ENCODE data around the gene MDH2.
"Not testable (repeated sequence)": the region's sequence is repeated elsewhere in the genome, so short reads cannot be mapped to it uniquely, and the experiment has no call there.

The MDH2 gene

DNA sequence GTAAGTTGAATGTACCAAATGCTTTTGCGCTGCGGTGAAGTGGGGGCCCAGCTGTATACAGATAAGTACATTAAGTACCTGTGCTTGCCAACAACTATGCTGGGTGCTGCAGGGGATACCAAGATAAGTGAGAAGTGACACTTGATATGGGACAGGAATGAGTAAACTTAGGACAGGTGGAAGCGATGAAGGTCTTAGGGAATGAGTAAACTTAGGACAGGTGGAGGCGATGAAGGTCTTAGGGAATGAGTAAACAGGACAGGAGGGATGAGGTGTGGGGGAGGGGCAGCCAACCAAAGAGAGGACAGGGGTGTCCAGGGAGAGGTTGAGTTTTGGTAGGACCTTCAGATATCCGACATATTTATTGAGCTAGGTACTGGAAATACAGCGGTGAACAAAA is 1.4 kb downstream of the MDH2 start:
- no peak for DNase-seq

DNA sequence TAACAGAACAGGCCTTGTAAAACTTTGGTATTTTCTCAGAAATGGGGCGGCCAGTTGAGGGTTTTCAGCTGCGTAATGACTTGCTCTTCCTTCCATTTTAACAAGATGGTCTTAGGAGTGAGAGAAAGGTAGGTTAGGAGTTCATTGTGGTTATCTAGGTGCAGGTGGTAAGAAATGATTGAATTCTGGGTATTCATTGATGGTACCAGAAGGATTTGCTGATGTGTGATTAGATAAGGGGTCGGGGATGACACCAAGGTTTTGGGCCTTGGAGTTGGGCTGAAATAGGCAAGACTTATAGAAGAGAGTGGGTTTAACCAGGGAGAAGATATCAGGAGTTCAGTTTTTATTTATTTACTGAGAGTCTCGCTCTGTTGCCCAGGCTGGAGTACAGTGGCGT is 2.6 kb downstream of the MDH2 start:
- DNase-seq: no peak

DNA sequence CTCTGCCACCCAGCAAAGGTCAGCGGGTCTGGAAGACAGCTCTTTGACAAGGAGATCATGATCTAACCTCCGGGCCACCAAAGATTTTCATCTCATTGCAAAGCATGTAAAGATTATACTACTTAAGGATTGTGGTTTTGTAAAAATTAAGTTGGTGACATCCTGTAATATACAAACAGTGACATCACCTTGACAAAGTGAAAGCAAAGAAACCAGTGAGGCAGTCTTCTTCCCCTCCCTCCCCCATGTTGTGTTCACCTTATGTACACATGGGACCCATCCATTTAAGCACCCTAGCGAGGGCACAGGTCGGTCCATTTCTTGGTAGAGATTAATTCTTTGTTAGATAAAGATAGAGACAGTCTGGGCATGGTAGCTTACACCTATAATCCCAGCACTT is 3.9 kb downstream of the MDH2 start:
- DNase-seq: no peak

DNA sequence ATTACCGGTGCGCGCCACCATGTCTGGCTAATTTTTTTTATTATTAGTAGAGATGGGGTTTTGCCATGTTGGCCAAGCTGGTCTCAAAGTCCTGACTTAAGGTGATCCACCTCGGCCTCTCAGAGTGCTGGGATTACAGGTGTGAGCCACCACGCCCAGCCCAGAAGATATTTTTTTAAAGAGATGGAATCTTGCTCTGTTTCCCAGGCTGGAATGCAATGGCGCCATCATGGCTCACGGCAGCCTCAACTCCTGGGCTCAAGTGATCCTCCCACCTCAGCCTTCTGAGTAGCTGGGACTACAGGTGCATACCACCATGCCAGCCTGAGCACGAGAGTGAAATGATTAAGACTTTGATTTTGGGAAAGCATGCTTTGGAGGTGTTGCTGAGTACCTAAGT is 4.8 kb downstream of the MDH2 start:
- DNase-seq: not testable (repeated sequence)

DNA sequence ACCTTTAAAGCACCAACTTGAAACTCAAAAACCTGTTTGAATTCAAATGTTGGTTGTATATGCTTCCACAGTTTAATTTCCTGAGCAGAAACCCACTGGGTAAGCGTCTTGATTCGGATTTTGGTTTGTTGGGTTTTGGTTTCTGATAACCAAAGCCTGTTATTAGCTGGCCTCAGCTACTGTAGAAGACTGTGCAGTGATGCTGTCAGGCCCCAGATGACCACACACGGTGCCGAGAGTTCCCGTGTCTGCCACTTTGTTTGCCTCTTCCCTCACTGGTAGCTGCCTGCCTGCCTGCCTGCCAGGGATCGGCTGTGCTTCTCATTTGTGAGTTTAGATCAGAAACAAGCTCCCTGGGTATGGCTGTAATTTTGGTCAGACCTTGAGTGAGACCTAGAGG is 5.6 kb downstream of the MDH2 start:
- DNase-seq: no peak

DNA sequence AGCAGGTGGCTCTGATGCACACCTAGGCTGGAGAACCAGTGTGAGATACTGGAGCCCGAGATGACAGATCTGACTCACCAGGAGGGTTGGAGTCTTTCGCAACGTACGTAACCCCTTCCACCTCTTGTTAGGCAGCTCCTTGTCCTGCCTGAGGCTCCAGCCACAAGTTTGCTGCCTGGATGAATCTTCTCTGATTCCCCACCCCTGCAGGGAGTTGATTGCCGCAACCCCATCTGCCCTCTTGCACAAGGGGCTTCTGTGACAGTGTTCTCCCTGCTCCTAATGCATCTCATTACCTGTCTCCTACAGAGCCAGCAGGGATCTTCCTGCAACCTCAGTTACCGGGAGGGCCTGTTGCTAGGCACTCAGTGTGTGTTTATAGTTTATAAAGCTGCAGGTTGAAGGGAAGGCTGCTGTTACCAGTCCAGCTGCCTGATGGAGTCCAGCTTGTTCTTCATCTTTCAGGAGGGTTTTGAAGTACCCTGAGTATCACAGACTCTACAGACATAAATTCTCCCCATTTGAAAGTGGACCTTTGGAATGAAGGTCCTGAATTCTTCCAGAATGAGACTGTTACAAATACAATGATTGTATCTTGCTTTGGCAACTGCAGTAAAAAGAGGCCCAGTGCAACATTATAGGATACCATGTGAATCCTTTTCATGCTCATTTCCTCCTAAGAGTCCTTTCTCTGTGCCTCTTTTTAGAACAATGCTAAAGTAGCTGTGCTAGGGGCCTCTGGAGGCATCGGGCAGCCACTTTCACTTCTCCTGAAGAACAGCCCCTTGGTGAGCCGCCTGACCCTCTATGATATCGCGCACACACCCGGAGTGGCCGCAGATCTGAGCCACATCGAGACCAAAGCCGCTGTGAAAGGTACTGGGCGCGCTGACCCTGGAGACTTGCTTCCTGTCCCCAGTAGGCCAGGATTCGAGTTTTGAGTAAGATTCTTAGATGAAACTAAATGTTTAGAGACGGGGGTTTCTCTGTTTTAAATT is 6.5 kb downstream of the MDH2 start:
- DNase-seq: no peak

DNA sequence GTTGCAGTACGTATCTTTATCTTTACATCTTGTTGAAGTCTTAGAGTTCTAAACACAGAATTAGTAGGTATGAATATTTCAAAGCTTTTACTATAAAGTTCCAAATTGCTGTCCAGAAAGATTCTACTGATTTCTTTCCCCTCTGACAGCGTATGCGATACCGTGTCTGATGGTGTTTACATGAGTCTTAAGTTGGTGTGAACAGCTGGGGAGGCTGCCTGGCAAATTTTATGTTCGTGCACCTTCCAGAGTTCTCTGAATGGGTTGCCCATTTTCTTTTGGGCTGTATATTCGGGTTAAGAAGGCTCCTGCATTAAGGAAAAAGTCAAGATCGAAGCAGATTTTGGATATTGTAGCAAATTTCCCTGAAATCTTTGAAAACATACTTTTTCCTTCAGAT is 8.3 kb downstream of the MDH2 start:
- DNase-seq: no peak

DNA sequence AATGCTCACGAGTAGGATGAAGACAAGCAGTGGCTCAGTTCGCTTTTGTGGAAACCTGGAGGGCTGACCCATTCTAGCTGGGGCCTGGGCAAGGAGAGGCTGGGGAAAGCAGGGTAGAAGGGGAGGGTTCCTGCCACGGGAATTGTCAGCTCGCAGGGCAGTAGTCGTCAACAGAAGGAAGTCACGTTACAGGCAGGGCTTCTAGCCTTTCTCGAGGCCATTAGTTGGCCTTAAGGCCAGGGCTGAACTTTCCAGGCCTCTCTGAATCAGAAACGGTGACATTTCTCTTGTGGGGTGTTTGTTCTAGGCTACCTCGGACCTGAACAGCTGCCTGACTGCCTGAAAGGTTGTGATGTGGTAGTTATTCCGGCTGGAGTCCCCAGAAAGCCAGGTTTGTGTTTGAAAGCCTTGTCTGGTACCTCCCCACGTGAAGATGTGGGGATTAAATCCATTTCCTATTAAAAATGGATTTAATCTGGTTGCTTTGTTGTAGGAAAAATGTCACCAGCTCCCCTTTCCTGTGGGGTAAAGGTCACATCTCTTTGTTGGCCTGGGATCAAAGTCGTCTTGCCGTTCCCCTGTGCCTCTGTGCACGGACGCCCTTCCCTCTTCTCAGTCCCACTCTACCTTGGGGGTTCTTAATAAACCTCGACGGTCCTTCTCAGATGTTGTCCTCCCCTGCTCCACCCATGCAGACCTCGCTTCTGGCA is 9.4 kb downstream of the MDH2 start:
- DNase-seq: no peak

DNA sequence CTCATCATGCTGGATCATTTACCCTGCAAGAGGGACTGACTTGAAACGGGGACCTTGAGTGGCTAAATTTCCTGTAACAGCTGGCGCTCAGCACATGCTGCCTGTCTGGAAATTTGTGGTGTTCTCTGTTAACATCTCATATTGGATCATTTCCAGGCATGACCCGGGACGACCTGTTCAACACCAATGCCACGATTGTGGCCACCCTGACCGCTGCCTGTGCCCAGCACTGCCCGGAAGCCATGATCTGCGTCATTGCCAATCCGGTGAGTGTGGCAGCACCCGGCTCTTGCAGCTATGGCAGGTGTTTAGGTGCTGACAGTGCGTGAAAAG is 9.9 kb downstream of the MDH2 start:
- no peak for DNase-seq

DNA sequence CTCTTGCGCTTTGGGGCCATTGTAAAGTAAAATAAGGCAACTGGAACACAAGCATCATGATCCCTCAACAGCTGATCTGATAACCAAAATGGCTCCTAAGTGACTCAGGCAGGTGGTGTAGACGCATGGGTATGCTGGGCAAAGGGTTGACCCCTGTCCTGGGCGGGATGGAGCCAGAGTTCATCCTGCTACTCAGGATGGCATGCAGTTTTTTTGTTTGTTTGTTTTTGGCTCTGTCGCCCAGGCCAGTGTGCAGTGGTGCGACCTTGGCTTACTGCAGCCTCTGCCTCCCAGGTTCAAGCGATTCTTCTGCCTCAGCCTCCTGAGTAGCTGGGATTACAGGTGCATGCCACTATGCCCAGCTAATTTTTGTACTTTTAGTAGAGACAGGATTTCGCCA is 10.8 kb downstream of the MDH2 start:
- DNase-seq: not testable (repeated sequence)

DNA sequence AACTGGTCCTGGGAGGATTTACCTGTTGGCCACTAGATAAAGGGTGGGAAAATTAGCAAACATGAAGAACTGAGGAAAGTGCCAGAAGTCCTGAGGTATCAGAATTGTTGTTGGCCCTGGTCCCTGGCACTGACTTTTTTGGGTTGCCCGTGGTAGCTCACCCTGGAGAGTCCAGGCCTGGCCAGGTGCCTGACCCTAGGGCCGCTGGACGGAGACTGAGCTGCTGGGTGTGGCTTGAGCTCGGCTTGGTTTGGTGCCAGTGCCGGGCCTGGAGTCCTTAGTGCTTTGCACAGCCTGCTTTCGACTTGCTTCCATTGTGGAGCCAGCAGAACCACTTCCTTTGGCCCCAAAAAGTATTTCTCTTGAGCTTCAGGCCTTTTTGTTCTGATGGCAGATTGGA is 12.9 kb downstream of the MDH2 start:
- DNase-seq: no peak

DNA sequence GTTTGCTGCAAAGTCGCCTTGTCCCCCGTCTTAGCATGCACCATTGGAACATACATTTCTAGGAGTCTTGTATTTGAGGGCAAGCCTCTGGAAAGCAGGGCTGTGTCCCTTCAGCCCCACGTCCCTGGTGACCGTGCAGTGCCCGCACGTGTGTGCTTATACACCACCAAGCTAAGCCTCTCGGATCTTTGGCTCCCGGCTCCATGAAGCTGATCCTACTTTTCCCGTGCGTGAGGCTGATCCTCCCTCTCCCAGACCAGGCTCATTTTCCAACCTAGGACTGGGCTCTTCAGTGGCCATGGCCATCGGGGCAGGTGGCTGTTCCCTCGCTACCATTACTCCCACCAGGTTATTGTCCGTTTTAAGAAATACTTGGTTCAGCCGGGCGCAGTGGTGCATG is 14.3 kb downstream of the MDH2 start:
- no peak for DNase-seq

DNA sequence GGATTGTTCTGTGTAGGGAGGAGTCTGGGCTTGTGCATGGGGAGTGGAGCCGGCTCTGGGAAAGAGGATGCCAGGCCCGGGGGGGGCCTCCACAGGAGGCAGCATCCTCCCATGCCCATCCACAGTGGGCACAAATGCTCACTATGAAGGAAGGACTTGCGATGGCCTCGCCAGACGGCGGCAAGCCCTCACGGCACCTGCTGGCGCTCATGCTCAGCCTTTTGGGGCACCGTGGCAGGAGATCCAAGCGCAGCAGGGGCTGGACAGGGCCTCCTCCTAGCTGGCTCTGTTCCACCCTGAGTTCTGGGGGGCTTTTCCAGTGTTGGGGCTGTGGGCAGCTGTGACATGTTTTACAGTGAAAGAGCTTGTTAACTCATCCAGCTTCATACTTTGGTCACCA is 15.2 kb downstream of the MDH2 start:
- DNase-seq: no peak

DNA sequence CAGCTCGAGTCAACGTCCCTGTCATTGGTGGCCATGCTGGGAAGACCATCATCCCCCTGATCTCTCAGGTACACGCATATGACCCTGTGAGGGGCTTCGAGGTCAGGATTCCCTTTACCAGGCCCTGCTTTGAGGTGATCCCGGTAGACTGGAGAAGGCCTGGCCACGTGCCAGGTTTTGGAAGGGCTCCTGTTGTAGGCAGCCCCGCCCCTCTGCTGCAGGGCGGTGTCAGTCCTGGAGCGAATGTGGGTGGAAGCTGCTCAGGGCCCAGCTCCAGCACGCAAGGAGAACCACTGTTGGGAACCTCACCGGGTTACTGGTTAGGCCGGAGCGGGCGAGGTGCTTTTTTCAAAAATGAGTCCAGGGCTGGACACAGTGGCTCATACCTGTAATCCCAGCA is 15.6 kb downstream of the MDH2 start:
- no peak for DNase-seq

DNA sequence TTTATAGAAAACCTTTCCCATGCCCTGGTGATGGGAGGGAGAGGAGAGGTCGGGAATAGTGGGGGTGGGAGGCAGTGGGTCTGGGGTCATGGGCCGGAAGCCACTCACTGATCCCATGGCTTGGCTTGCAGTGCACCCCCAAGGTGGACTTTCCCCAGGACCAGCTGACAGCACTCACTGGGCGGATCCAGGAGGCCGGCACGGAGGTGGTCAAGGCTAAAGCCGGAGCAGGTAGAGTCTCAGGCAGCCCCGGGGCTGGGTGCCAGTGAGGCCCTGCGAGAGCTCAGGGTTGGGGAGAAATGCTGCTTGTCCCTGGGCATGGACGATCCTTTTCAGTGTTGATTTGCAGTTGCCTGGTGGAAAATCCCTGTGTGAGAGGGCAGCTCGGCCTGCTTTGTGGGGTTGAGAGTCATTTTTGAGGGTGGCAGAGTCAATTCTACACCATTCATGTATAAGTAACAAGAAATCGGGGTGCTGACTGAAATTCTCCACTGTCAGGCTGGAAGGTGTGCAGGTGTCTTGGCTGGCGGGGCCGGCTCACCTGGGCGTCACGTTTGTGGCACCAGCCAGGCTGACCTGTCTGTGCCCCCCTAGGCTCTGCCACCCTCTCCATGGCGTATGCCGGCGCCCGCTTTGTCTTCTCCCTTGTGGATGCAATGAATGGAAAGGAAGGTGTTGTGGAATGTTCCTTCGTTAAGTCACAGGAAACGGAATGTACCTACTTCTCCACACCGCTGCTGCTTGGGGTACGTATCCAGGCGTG is 16.5 kb downstream of the MDH2 start:
- no peak for DNase-seq

DNA sequence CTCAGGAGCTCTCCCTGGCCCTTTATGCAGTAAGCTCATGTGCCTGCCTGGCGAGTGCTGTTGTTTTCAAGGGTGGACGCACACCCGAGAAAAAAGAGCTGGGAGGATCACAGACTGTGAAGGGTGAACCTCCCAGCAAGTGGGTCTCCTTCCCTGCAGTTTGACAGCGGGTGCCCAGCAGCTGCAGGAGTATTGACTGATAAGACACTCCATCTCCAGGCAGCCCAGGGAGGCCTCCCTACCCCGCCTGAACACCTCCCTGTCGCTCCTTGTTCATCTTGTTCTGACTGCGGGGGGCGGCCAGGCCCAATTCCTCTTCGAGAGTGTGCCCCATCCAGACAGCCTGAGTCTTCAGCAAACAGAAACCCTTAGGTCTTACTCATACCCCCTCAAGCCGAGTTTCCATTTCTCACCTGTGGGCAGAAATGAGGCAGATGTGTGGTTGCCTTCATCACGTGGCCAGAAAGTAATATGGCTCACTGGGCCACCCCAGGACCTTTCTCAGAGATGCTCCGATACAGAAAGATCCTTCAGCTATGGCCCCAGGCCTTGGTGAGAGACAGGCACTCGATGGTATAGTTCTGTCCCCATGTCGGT is 17.2 kb downstream of the MDH2 start:
- DNase-seq: no peak

DNA sequence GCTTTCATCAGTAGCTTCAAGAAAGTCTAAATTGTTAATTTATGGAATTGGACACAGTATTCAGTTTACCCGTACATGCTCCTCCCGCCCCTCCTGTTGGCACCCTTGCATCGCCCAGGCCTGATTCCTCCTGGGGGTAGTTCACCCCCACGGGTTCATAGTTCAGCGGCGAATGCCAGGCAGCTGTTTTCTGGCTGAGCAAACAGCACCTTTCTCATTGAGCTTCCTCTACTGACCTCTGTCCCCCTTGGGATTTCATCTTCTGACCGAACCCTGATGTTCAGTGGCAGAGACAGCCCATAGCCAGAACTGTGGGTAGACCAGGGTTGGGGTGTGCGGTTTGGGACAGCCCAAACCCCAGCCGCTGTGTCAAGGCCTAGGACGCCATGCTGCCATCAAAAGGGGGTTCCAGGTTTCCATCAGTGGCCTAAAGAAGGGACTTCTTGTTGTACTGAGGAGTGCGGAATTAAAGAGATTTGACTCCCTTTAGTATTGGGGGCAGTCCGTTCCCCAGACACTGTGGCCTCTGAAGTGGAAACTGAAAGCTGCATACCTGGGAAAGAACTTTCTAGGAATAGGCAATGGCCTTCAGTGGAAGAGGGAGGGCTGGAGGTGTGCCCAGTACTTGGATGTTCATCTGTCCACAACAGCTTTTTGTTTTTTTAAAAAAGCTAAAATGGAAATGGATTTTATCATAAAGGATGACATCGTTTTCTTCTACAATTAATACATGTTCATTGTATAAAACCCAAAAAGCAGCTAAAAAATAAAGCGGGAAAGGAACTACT is 19.0 kb downstream of the MDH2 start:
- DNase-seq: no peak

DNA sequence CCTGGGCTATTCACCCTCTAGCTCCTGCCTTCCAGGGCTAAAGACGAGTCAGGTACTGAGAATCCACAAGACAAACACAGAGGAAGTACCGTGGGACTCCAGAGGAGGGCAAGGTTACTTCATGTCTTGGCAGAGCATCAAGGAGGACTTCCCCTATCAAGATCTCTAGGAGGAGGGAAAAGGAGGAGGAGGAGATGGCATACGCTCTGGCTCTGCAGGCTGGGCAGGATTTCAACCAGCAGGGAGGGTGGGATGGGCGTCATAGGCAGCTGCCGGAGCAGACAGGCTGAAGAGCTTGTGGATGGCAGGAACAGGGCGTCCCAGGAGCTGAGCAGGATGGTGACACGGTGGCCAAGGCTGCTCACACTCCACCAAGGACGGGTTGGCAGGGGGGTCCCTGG is 21.3 kb downstream of the MDH2 start:
- no peak for DNase-seq

DNA sequence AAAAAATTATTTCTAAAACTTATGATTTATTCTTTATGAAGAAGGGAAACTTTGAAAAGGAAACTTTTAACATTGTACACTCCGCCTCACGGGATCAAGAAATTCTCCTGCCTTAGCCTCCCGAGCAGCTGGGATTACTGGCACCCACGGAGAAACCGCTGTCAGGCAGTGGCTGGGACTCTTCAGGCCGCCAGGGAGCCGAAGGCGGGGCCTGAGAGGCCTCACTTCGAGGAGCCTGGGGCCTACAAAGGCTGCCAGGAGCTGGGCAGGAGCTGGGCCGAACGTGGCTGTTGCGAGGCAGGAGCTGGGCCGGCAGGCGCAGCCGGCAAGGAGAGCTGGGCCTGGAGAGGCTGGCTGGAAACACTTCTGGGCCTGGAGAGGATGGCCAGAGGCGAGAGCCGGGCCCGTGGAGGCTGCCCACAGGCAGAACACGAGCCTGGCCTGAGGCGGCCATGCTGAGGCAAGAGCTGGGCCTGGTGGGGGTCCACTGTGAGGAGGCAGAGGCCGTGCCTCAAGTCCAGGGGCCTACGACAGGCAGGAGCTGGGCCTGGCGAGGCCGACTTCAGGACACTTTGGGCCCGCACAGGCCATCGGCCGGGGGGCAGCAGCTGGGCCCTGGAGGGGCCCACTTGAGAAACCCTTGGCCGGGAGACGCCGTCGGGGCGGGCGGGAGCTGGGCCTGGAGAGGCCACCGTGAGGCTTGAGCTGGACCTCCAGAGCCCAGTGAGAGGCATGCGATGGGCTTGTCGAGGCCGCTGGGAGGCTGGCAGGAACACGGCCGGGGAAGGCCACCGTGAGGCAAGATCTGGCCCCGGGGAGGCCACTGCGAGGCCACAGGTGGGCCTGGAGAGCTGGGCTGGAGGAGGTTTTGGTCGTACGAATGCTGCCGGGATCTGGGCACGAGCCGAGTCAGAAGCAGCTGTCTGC is 23.7 kb downstream of the MDH2 start:
- no peak for DNase-seq

DNA sequence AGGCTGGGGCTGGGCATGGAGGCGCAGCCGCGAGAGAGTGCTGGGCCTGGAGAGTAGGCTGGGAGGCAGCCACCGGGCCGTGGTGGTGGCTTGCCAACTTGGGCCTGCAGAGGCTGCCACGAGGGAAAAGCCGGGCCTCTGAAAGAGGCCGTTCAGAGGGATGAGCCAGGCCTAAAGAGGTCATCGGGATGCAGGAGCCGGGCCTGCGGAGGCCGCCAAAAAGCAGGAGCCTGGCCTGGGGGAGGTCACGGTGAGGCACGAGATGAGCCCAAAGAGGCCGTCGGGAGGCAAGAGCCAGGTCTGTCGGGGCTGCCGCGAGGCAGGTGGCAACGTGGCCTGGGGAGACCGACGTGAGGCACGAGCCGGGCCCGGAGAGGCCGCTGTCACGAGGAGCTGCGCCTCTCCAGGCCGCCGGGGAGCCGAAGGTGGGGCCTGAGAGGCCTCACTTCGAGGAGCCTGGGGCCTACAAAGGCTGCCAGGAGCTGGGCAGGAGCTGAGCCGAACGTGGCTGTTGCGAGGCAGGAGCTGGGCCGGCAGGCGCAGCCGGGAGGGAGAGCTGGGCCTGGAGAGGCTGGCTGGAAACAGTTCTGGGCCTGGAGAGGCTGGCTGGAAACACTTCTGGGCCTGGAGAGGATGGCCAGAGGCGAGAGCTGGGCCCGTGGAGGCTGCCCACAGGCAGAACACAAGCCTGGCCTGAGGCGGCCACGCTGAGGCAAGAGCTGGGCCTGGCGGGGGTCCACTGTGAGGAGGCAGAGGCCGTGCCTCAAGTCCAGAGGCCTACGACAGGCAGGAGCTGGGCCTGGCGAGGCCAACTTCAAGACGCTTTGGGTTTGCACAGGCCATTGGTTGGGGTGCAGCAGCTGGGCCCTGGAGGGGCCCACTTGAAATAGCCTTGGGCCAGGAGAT is 24.6 kb downstream of the MDH2 start:
- DNase-seq: no peak
